HEK293 (cell line): ENCODE results near the gene ZNF503.

Experiments
- CTCF ChIA-PET: fragments of 350-600 bp; formaldehyde crosslinking; extraction: SDS; loops from one replicate; lab custom pipeline; 2021; ENCODE audit warnings: antibody characterized with exemption; lab: Yijun Ruan, JAX
- POLR2A ChIA-PET: fragments of 300-600 bp; formaldehyde crosslinking; extraction: SDS; loops from one replicate; lab custom pipeline; 2020; ENCODE audit warnings: antibody characterized with exemption, inconsistent platforms; lab: Yijun Ruan, JAX
- H3K27ac ChIP-seq: fragments of 200-500 bp; sonication (Bioruptor generic); 2 replicates; pipeline ENCODE4 v1.5.1; 2014; ENCODE audit warnings: low read depth, low read length, control low read depth, inconsistent platforms; ENCODE audit errors: extremely low read depth
- H3K36me3 ChIP-seq, 2 experiments: fragments of 200-500 bp in 1 of 2; sonication (Bioruptor generic) in 1 of 2; 1 replicate in 1 of 2; 2 replicates in 1 of 2; pipeline ENCODE4 v1.5.1; 2014 to 2017; ENCODE audit warnings: inconsistent platforms in 2 of 2, low read length in 2 of 2; ENCODE audit not compliant: control insufficient read depth in 2 of 2, insufficient read depth in 1 of 2
- H3K4me1 ChIP-seq: fragments of 200-500 bp; sonication (Bioruptor generic); 2 replicates; pipeline ENCODE4 v1.5.1; 2014; ENCODE audit warnings: mild to moderate bottlenecking, low read length, inconsistent platforms; ENCODE audit not compliant: control insufficient read depth, insufficient read depth
- H3K4me3 ChIP-seq: 2 replicates; pipeline ENCODE4 v1.5.1; 2011; ENCODE audit warnings: low read depth, mild to moderate bottlenecking, control low read depth, low read length, moderate library complexity
- H3K9me3 ChIP-seq: fragments of 200-500 bp; sonication (Bioruptor generic); 2 replicates; pipeline ENCODE4 v1.5.1; 2014; ENCODE audit warnings: low read depth, low read length, inconsistent platforms; ENCODE audit not compliant: control insufficient read depth, insufficient read depth
- ATF2 ChIP-seq: fragments of 450-650 bp; formaldehyde crosslinking; IDR thresholded peaks from 2 replicates; pipeline ENCODE4 v1.5.1; 2016; ENCODE audit warnings: missing biosample characterization, missing genetic modification characterization, low read depth
- BCL11B ChIP-seq: fragments of 450-650 bp; formaldehyde crosslinking; IDR thresholded peaks from 2 replicates; pipeline ENCODE4 v1.5.1; 2016; ENCODE audit warnings: low read depth, missing biosample characterization, missing genetic modification characterization
- GLIS1 ChIP-seq: fragments of 450-650 bp; formaldehyde crosslinking; IDR thresholded peaks from 2 replicates; pipeline ENCODE4 v1.5.1; 2016; ENCODE audit warnings: missing biosample characterization, missing genetic modification characterization
- HOXD13 ChIP-seq: sonication (generic); formaldehyde crosslinking; IDR thresholded peaks from 2 replicates; pipeline ENCODE4 v1.8.0; 2022; ENCODE audit warnings: missing genetic modification reagents, borderline replicate concordance
- IKZF3 ChIP-seq: fragments of 450-650 bp; IDR thresholded peaks from 2 replicates; pipeline ENCODE4 v1.5.0; 2018; ENCODE audit warnings: missing biosample characterization, mild to moderate bottlenecking, missing genetic modification characterization, moderate library complexity
- PRDM10 ChIP-seq: fragments of 450-650 bp; formaldehyde crosslinking; IDR thresholded peaks from 2 replicates; pipeline ENCODE4 v1.5.1; 2016; ENCODE audit warnings: missing biosample characterization, missing genetic modification characterization
- YY1 ChIP-seq: fragments of 450-650 bp; formaldehyde crosslinking; IDR thresholded peaks from 2 replicates; pipeline ENCODE4 v1.5.1; 2018; ENCODE audit warnings: missing biosample characterization, missing genetic modification characterization
- ZEB2 ChIP-seq: fragments of 450-650 bp; formaldehyde crosslinking; IDR thresholded peaks from 2 replicates; pipeline ENCODE4 v1.5.1; 2016; ENCODE audit warnings: missing biosample characterization, missing genetic modification characterization
- ZNF155 ChIP-seq: fragments of 450-650 bp; formaldehyde crosslinking; IDR thresholded peaks from 2 replicates; pipeline ENCODE4 v1.5.1; 2016; ENCODE audit warnings: missing biosample characterization, missing genetic modification characterization
- ZNF16 ChIP-seq: fragments of 450-650 bp; formaldehyde crosslinking; IDR thresholded peaks from 2 replicates; pipeline ENCODE4 v1.5.1; 2016; ENCODE audit warnings: low read depth, missing biosample characterization, missing genetic modification characterization
- ZNF19 ChIP-seq: fragments of 450-650 bp; formaldehyde crosslinking; IDR thresholded peaks from 2 replicates; pipeline ENCODE4; 2016; ENCODE audit warnings: missing biosample characterization, missing genetic modification characterization, low read depth
- ZNF302 ChIP-seq: fragments of 450-650 bp; formaldehyde crosslinking; IDR thresholded peaks from 2 replicates; pipeline ENCODE4 v1.5.1; 2016; ENCODE audit warnings: missing biosample characterization, missing genetic modification characterization, low read depth
- ZNF433 ChIP-seq: fragments of 450-650 bp; formaldehyde crosslinking; IDR thresholded peaks from 2 replicates; pipeline ENCODE4 v1.5.1; 2016; ENCODE audit warnings: missing biosample characterization, missing genetic modification characterization, low read depth
- ZNF530 ChIP-seq: fragments of 450-650 bp; formaldehyde crosslinking; IDR thresholded peaks from 2 replicates; pipeline ENCODE4 v1.5.1; 2016; ENCODE audit warnings: low read depth, missing biosample characterization, missing genetic modification characterization
- ZNF548 ChIP-seq: fragments of 450-650 bp; formaldehyde crosslinking; IDR thresholded peaks from 2 replicates; pipeline ENCODE4 v1.5.1; 2016; ENCODE audit warnings: missing biosample characterization, missing genetic modification characterization
- ZNF701 ChIP-seq: fragments of 450-650 bp; formaldehyde crosslinking; IDR thresholded peaks from 2 replicates; pipeline ENCODE4 v1.5.1; 2016; ENCODE audit warnings: missing biosample characterization, missing genetic modification characterization
- ZNF785 ChIP-seq: fragments of 450-650 bp; formaldehyde crosslinking; IDR thresholded peaks from 2 replicates; pipeline ENCODE4 v1.5.1; 2016; ENCODE audit warnings: missing biosample characterization, missing genetic modification characterization
- ZSCAN23 ChIP-seq: fragments of 450-650 bp; formaldehyde crosslinking; IDR thresholded peaks from 2 replicates; pipeline ENCODE4 v1.5.1; 2016; ENCODE audit warnings: missing biosample characterization, missing genetic modification characterization
- ZXDB ChIP-seq: fragments of 450-650 bp; formaldehyde crosslinking; IDR thresholded peaks from 2 replicates; pipeline ENCODE4 v1.5.1; 2016; ENCODE audit warnings: missing biosample characterization, missing genetic modification characterization
- TF ChIP-seq, protein P1 (sequence below): fragments of 450-650 bp; formaldehyde crosslinking; IDR thresholded peaks from 2 replicates; pipeline ENCODE4 v1.5.1; 2017; ENCODE audit warnings: missing biosample characterization, missing genetic modification characterization

ZNF503 gene

GRCh38 chr10:75395066-75395931 is 6.3 kb downstream of the ZNF503 start:
- H3K9me3 ChIP-seq = no peaks in the 10 kb centered on the region
- CTCF ChIA-PET = interaction anchor here (0.6 to 2.6 kb wide), 40 partner anchors 9 to 1554 kb away, joined by 3 to 13 read pairs (median 3); no protein-coding TSS in a partner anchor
- H3K4me3 ChIP-seq = peak overlapping the region; percentile 9; the same call in 1 of the 2 replicates
- H3K4me1 ChIP-seq = no peaks in the 10 kb centered on the region; the same call in 1 of the 2 replicates
- H3K27ac ChIP-seq = peak overlapping the region; percentile 68
- H3K36me3 ChIP-seq = peaks cover 0 to 41% of the 10 kb centered on the region in 2 experiments; a peak in 2 of 3 replicates
- TF ChIP-seq ZNF548 (tag by site-specific recombination) (no peak), ZNF701 (0 out of 2 replicates have a peak, but pooled peaks have one; percentile 23), HOXD13 (no peak), IKZF3 (tag by site-specific recombination) (peak; percentile 34; the same call in 1 of the 2 replicates), PRDM10 (no peak)
- POLR2A ChIA-PET = interaction anchor here (0.7 kb wide), 1 partner anchor 16 kb away, joined by 3 read pairs; no protein-coding TSS in a partner anchor

DNA sequence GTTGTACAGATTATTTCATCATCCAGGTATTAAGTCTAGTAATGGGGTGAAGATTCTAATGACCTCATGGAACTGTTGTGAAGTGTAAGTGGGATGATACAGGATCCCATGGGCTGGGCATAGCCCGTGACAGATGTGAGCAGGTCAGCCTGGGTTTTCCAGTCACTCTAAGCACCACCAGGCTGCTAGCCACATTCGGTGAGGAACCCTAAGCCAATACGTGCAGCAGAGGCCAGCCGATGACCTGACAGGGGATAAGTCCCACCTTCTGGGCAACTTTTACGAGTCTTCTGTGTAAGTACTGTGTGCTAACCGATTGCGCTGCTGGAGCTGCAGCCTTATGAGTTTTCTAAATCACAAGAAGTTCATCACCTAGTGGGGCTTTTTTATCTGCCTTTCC is 7.3 kb downstream of the ZNF503 start:
- ChIA-PET POLR2A (no interaction called here), CTCF (interaction anchor here (0.5 to 2.6 kb wide), 8 partner anchors 36 to 1702 kb away, joined by 3 to 13 read pairs (median 4); no protein-coding TSS in a partner anchor)
- no peak overlapping the region for H3K4me3 ChIP-seq
- no peaks in the 10 kb centered on the region; the same call in 1 of the 2 replicates for H3K4me1 ChIP-seq
- no peak overlapping the region; the same call in 1 of the 2 replicates for H3K27ac ChIP-seq
- peak; percentile 74 for TF ChIP-seq ATF2 (tag by site-specific recombination)
- no peak for TF ChIP-seq ZXDB (tag by site-specific recombination)
- no peaks in the 10 kb centered on the region for H3K9me3 ChIP-seq
- peaks cover 0 to 32% of the 10 kb centered on the region in 2 experiments; a peak in 2 of 3 replicates for H3K36me3 ChIP-seq

- Histone ChIP-seq H3K4me3 (no peak overlapping the region), H3K9me3 (no peaks in the 10 kb centered on the region)
- TF ChIP-seq ZNF16 (tag by site-specific recombination) = peak; percentile 57
- no peak for TF ChIP-seq ZSCAN23 (tag by site-specific recombination)
- TF ChIP-seq, all 188 proteins: peak for 1
- H3K36me3 ChIP-seq = peaks cover 0 to 17% of the 10 kb centered on the region in 2 experiments; a peak in 1 of 3 replicates
- ChIA-PET POLR2A (interaction anchor here (2.3 kb wide), 1 partner anchor 9 kb away, joined by 7 read pairs; the partner anchor contains the start of gene ZNF503), CTCF (interaction anchor here (0.6 kb wide), 1 partner anchor 34 kb away, joined by 3 read pairs; no protein-coding TSS in a partner anchor)
- H3K4me1 ChIP-seq = no peaks in the 10 kb centered on the region; the same call in 1 of the 2 replicates
- no peak overlapping the region for H3K27ac ChIP-seq
Observed at GRCh38 chr10:75392744-75393143, 8.8 kb downstream of the ZNF503 start.

GRCh38 chr10:75392271-75392670 is 9.3 kb downstream of the ZNF503 start:
- Histone ChIP-seq H3K9me3 (no peaks in the 10 kb centered on the region), H3K36me3 (peaks cover 0 to 12% of the 10 kb centered on the region in 2 experiments; a peak in 1 of 3 replicates), H3K4me3 (no peak overlapping the region), H3K4me1 (no peaks in the 10 kb centered on the region; the same call in 1 of the 2 replicates), H3K27ac (no peak overlapping the region)
- ChIA-PET CTCF (interaction anchor here (0.5 to 0.6 kb wide), 3 partner anchors 33 to 211 kb away, joined by 3 to 4 read pairs (median 3); no protein-coding TSS in a partner anchor), POLR2A (interaction anchor here (0.6 to 2.3 kb wide), 2 partner anchors 9 to 360 kb away, joined by 4 to 7 read pairs; partner anchors contain the start of gene ZNF503)
- TF ChIP-seq ZNF785 (tag by site-specific recombination) (no peak), BCL11B (no peak), ZNF530 (tag by site-specific recombination) (no peak), GLIS1 (no peak), ZNF155 (no peak), YY1 (no peak), ZNF302 (no peak), ZNF19 (tag by site-specific recombination) (no peak), ZNF433 (tag by site-specific recombination) (no peak), ZEB2 (tag by site-specific recombination) (no peak)
- TF ChIP-seq, protein P1, sequence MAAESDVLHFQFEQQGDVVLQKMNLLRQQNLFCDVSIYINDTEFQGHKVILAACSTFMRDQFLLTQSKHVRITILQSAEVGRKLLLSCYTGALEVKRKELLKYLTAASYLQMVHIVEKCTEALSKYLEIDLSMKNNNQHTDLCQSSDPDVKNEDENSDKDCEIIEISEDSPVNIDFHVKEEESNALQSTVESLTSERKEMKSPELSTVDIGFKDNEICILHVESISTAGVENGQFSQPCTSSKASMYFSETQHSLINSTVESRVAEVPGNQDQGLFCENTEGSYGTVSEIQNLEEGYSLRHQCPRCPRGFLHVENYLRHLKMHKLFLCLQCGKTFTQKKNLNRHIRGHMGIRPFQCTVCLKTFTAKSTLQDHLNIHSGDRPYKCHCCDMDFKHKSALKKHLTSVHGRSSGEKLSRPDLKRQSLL (tag by site-specific recombination) = no peak
